Parathyroid adenoma (tissue), 2 donors: ENCODE data around the gene GNPAT.

Source experiments
- H2AFZ ChIP-seq: fragments of 300-600 bp; sonication (generic); one replicate; pipeline ENCODE4 v1.7.0; 2017; ENCODE audit warnings: antibody characterized with exemption, mild to moderate bottlenecking
- H3K27ac ChIP-seq: fragments of 300-600 bp; sonication (generic); one replicate; pipeline ENCODE4 v1.7.0; 2017
- H3K27me3 ChIP-seq: fragments of 300-600 bp; sonication (generic); one replicate; pipeline ENCODE4 v1.7.0; 2017; ENCODE audit warnings: low read length; ENCODE audit not compliant: control insufficient read depth, insufficient read depth
- H3K36me3 ChIP-seq: fragments of 300-600 bp; sonication (generic); one replicate; pipeline ENCODE4 v1.7.0; 2017; ENCODE audit warnings: low read length; ENCODE audit not compliant: control insufficient read depth, insufficient read depth
- H3K4me1 ChIP-seq: fragments of 300-600 bp; sonication (generic); one replicate; pipeline ENCODE4 v1.7.0; 2017; ENCODE audit warnings: control low read depth
- H3K4me2 ChIP-seq: fragments of 300-600 bp; sonication (generic); one replicate; pipeline ENCODE4 v1.7.0; 2017; ENCODE audit warnings: low read length
- H3K4me3 ChIP-seq: fragments of 300-600 bp; sonication (generic); one replicate; pipeline ENCODE4 v1.7.0; 2017; ENCODE audit warnings: low read depth, low read length
- H3K79me2 ChIP-seq: fragments of 300-600 bp; sonication (generic); one replicate; pipeline ENCODE4 v1.7.0; 2017; ENCODE audit warnings: control low read depth
- H3K9ac ChIP-seq: fragments of 300-600 bp; sonication (generic); one replicate; pipeline ENCODE4 v1.7.0; 2017; ENCODE audit warnings: mild to moderate bottlenecking
- H3K9me3 ChIP-seq: fragments of 300-600 bp; sonication (generic); one replicate; pipeline ENCODE4 v1.7.0; 2017; ENCODE audit warnings: low read length; ENCODE audit not compliant: control insufficient read depth
- TF ChIP-seq, protein P1 (sequence below): fragments of 300-600 bp; sonication (generic); IDR thresholded peaks from one replicate; pipeline ENCODE4 v1.7.0; 2017; ENCODE audit warnings: antibody characterized with exemption, mild to moderate bottlenecking
- donor health status: primary hyperparathyroidism.

The GNPAT gene

DNA sequence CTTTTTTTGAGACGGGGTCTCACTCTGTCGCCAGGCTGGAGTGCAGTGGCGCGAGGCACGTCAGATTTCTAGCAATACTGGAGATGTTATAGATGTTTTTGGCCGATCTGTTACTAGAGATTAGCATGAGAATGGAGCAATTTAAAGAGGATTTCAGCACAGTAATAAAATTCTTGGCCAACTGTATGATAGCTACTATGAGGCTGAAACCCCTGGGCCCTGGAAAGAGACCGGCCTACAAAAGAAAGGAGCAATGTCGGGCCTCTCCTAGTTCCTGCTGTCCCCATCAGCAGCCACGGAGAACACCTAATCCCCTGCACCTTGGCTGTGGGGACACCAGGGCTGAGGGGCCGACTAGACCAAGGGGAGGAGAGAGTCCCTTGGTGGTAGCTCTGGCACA is 9.5 kb upstream of the GNPAT start:
- TF ChIP-seq, protein P1, sequence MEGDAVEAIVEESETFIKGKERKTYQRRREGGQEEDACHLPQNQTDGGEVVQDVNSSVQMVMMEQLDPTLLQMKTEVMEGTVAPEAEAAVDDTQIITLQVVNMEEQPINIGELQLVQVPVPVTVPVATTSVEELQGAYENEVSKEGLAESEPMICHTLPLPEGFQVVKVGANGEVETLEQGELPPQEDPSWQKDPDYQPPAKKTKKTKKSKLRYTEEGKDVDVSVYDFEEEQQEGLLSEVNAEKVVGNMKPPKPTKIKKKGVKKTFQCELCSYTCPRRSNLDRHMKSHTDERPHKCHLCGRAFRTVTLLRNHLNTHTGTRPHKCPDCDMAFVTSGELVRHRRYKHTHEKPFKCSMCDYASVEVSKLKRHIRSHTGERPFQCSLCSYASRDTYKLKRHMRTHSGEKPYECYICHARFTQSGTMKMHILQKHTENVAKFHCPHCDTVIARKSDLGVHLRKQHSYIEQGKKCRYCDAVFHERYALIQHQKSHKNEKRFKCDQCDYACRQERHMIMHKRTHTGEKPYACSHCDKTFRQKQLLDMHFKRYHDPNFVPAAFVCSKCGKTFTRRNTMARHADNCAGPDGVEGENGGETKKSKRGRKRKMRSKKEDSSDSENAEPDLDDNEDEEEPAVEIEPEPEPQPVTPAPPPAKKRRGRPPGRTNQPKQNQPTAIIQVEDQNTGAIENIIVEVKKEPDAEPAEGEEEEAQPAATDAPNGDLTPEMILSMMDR: no peak
- Histone ChIP-seq H3K9me3 (no peaks in the 10 kb centered on the region), H3K27ac (no peak overlapping the region), H3K36me3 (no peaks in the 10 kb centered on the region), H2AFZ (no peak overlapping the region), H3K4me1 (no peaks in the 10 kb centered on the region), H3K79me2 (peaks cover 8% of the 10 kb centered on the region), H3K4me2 (no peak overlapping the region), H3K9ac (no peak overlapping the region), H3K27me3 (no peaks in the 10 kb centered on the region), H3K4me3 (no peak overlapping the region)

DNA sequence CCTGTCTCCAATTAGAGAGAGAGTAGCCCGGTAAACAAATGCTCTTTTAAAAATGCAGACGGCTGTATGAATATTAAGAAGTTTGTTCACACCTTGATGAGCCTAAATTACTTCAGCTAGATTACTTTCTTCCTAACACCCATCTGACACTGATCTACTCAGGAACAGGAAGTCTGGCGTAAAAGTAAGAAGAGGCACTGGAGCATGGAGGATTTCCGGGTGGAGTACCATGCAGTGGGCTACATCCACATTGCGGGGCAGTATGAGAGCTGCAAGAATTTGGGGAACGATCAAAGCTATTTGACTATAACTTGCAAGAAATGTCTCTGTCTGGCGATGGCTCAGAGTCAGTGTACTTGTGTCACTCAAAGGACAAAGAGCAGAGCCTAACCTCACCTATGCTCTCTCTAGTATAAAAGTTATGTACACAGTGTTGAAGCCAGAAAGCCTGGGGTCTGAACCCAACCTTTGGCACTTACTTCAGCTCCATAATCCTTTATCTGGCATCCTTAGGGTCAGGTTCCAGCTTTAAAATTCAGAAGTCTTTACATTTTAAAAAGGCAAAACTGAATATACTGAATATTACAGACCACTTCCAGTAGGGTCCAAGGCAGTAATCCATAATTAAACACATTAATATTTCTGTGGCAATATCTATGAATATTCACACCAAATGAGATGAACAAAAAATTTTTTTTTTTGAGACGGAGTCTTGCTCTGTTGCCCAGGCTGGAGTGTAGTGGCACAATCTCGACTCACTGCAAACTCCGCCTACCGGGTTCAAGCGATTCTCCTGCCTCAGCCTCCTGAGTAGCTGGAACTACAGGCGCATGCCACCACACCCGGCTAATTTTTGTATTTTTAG is 7.9 kb upstream of the GNPAT start:
- no peak overlapping the region for H2AFZ ChIP-seq
- H3K27ac ChIP-seq: no peak overlapping the region
- H3K9me3 ChIP-seq: no peaks in the 10 kb centered on the region
- H3K27me3 ChIP-seq: no peaks in the 10 kb centered on the region
- H3K36me3 ChIP-seq: no peaks in the 10 kb centered on the region
- H3K79me2 ChIP-seq: peaks cover 8% of the 10 kb centered on the region
- H3K9ac ChIP-seq: no peak overlapping the region
- TF ChIP-seq, protein P1: no peak
- no peak overlapping the region for H3K4me2 ChIP-seq
- no peaks in the 10 kb centered on the region for H3K4me1 ChIP-seq
- H3K4me3 ChIP-seq: no peak overlapping the region

DNA sequence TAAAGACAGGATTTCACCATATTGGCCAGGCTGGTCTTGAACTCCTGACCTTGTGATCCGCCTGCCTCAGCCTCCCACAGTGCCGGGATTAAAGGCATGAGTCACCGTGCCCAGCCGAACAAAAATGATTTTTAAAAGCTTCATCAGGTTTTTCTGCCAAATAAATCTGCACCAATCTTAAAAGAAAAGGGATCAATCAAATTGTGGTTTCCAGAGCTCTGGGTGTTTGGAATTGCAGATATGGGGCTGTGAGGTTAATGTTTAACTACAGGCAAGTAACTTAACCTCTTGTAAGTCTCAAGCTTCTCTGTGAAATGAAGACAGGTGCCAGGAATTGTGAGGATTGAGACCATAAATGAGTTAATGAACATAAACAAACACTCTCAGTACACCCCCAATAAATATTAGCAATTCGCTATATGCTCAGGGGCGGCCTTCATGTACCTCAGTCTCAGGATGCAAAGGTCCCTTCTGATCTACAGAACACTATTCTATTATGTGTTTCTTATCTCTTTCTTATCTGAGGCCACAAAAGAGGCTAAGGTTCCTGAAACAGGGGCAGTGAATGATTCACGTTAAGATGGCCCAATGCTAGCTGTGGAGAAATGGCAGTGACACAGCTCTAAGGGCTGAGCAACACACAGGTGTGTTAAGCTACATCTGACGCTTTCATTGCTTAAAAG is 7.1 kb upstream of the GNPAT start:
- Histone ChIP-seq H3K4me3 (no peak overlapping the region), H3K4me1 (no peaks in the 10 kb centered on the region), H3K9ac (no peak overlapping the region), H2AFZ (no peak overlapping the region), H3K79me2 (peaks cover 8% of the 10 kb centered on the region), H3K27ac (no peak overlapping the region), H3K36me3 (no peaks in the 10 kb centered on the region), H3K9me3 (no peaks in the 10 kb centered on the region), H3K27me3 (no peaks in the 10 kb centered on the region), H3K4me2 (no peak overlapping the region)
- TF ChIP-seq, protein P1: no peak

DNA sequence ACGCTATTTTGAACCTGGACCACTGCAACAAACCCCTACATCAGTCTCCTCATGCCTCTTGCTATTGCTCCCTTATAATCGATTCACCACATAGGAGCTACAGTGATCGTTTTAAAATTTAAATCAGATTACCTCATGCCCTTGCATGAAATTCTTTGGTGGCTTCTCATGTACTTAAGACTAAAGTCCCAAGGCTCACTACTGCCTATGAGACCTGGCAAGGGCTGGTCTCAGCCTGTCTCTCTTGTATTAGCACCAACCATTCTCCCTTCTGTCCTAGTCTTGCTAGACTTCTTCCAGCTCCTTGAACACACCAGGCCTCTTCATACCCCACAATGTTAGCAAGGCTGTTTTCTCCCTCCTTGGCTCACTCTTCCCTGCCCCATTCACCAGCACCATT is 6.5 kb upstream of the GNPAT start:
- H3K9me3 ChIP-seq: no peaks in the 10 kb centered on the region
- H3K4me2 ChIP-seq: no peak overlapping the region
- H3K4me1 ChIP-seq: no peaks in the 10 kb centered on the region
- no peaks in the 10 kb centered on the region for H3K36me3 ChIP-seq
- no peak overlapping the region for H3K4me3 ChIP-seq
- H3K9ac ChIP-seq: no peak overlapping the region
- H2AFZ ChIP-seq: no peak overlapping the region
- TF ChIP-seq, protein P1: no peak
- peaks cover 8% of the 10 kb centered on the region for H3K79me2 ChIP-seq
- H3K27me3 ChIP-seq: no peaks in the 10 kb centered on the region
- H3K27ac ChIP-seq: no peak overlapping the region
